DOHH2 (cell line): Measurements from ENCODE around the gene OR52E4.

ENCODE experiments used
- EZH2phosphoT487 ChIP-seq: fragments of 200-600 bp; sonication (generic); IDR thresholded peaks from 2 replicates; pipeline ENCODE4 v1.6.1; 2017; ENCODE audit warnings: borderline replicate concordance, mild to moderate bottlenecking, antibody characterized with exemption, low read length, moderate library complexity, mixed read lengths
- TF ChIP-seq, protein P1 (sequence below): fragments of 200-600 bp; sonication (generic); IDR thresholded peaks from one replicate; pipeline ENCODE4 v1.5.1; 2014; ENCODE audit warnings: antibody characterized with exemption, mild to moderate bottlenecking, low read depth, low read length; ENCODE audit not compliant: poor library complexity, severe bottlenecking

DNA sequence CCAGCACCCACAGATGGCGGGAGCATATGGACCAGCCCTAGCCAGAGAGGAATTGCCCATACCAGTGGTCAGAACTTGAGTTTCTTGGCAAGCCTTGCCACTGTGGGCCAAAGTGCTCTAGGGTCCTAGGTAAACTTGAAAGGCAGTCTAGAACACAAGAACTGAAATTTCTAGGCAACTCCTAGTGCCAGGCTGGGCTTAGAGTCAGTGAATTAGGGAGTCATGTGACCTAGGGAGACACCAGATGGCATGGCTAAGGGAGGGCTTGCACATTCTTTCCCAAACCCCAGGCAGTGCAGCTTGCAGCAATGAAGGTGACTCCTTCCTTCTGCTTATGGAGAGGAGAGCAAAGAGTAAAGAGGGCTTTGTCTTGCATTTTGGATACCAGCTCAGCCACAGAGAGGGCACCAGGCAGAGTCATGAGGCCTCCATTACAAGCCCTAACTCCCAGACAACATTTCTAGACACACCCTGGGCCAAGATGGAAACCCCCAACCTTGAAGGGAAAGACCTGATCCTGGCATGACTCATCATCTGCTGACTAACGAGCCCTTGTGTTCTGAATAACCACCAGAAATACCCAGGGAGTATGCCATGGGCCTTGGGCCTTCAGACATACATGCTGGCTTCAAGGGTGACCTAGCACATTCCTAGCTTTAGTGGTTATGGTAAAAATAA, 42.5 kb downstream of the OR52E4 start:
- TF ChIP-seq, protein P1, sequence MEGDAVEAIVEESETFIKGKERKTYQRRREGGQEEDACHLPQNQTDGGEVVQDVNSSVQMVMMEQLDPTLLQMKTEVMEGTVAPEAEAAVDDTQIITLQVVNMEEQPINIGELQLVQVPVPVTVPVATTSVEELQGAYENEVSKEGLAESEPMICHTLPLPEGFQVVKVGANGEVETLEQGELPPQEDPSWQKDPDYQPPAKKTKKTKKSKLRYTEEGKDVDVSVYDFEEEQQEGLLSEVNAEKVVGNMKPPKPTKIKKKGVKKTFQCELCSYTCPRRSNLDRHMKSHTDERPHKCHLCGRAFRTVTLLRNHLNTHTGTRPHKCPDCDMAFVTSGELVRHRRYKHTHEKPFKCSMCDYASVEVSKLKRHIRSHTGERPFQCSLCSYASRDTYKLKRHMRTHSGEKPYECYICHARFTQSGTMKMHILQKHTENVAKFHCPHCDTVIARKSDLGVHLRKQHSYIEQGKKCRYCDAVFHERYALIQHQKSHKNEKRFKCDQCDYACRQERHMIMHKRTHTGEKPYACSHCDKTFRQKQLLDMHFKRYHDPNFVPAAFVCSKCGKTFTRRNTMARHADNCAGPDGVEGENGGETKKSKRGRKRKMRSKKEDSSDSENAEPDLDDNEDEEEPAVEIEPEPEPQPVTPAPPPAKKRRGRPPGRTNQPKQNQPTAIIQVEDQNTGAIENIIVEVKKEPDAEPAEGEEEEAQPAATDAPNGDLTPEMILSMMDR = no peak
- no peak for TF ChIP-seq EZH2phosphoT487
